Measurements from ENCODE around the gene CDH22.

The CDH22 gene

DNA sequence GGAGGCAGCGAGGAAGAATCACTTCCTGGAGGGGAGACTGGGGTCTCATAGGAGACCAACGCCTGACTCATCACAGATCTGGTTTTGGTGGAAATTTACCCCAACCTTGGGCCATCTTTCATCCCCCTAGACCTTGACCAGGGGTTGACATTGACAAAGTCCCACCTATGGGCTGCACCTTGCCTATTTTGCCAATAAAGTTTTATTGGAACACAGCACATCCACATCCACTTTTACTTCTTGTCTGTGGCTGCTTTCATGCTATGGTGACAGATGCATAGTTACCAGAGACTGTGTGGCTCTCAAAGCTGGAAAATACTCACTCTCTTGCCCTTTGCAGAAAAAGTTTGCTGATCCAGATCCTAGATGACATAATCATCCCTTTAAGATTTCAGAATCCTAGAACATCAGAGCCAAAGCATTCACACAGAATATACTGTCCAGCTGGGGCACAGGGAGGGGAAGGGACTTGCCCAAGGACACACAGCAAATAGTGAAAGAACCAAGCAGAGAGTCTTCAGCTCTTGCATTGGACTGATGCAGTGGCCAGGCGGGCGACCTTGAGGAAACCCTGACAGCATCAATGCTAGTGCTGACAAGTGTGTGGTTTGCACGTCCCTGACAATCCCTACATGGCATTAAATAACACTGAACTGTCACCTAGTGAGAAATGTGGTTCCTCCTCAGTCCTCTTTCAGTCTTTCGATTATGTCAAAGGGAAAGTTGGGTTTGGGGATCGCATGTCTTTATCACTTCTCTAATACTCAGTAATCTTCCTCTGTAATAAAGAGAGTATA lies 149.0 kb downstream of the CDH22 start:
- no peak for ATAC-seq (replicated peaks; ENCODE audit: extremely low read depth, poor library complexity, severe bottlenecking)
- Mint-ChIP-seq H3K9me3 (no peaks in the 10 kb centered on the region), H3K27me3 (peaks cover 73% of the 10 kb centered on the region)

DNA sequence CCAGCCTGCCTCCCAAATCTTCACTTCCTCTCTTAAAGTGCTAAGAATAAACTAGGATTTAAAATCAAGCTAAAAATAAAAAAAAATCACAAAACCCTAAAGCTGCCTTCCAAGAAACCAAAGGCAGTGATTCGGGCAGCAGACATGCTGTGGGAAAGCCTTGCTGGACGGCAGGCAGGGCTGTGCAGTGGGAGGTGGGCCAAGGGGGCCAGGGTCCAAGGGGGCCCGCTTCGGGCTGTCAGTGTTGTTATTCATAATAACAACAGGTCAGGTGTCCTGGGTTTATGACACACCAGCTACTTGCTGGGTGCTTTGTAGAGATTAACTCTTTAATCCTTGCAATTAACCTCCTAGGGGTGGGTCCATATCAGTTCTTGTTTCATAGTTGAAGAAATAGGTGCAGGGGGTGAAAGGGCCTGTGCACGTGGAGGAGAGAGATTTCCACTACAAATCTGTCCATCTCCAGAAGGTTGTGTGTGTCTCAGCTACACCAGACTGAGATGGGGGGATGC lies 149.8 kb downstream of the CDH22 start:
- Mint-ChIP-seq H3K36me3 (ENCODE audit: insufficient read depth) (no peaks in the 10 kb centered on the region), H3K4me3 (no peak overlapping the region), H3K4me1 (no peaks in the 10 kb centered on the region), H3K9me3 (no peaks in the 10 kb centered on the region), H3K27ac (ENCODE audit: low read depth) (no peak overlapping the region), H3K27me3 (peaks cover 67% of the 10 kb centered on the region)
- ATAC-seq (replicated peaks; ENCODE audit: extremely low read depth, poor library complexity, severe bottlenecking) (no peak), DNase-seq (ENCODE audit: low spot score in 2 of 2) (no peak)

More for the DNA sequence above, 149.0 kb downstream of the CDH22 start:
- Mint-ChIP-seq H3K4me3 (no peak overlapping the region), H3K4me1 (no peaks in the 10 kb centered on the region), H3K36me3 (ENCODE audit: insufficient read depth) (no peaks in the 10 kb centered on the region), H3K27ac (ENCODE audit: low read depth) (no peak overlapping the region)
- no peak for DNase-seq (ENCODE audit: low spot score in 2 of 2)

DNA sequence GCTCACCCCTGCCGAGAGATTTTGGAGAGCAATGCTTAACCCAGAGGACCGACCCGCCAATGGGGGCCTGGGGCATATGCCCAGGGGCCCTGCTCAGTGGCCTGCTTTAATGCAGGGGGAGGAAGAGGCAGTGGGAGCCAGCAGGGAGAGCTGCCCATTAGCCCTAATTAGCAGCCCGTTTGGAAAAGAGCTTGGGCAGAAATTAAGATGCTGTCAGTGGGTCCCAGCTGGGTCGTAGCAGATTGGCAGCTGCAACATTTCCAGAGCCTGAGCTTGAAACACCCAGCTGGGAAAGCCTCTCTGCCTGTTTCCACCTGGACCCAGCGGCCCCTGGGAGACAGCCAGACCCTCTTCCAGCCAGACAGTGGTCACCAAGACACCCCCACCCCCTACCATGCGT lies 150.7 kb downstream of the CDH22 start:
- no peak overlapping the region for H3K4me3 Mint-ChIP-seq
- H3K27me3 Mint-ChIP-seq: peaks cover 58% of the 10 kb centered on the region
- no peaks in the 10 kb centered on the region for H3K9me3 Mint-ChIP-seq
- no peaks in the 10 kb centered on the region for H3K36me3 Mint-ChIP-seq (ENCODE audit: insufficient read depth)
- no peak overlapping the region for H3K27ac Mint-ChIP-seq (ENCODE audit: low read depth)
- no peak for ATAC-seq (replicated peaks; ENCODE audit: extremely low read depth, poor library complexity, severe bottlenecking)
- no peaks in the 10 kb centered on the region for H3K4me1 Mint-ChIP-seq
- no peak for DNase-seq (ENCODE audit: low spot score in 2 of 2)

DNA sequence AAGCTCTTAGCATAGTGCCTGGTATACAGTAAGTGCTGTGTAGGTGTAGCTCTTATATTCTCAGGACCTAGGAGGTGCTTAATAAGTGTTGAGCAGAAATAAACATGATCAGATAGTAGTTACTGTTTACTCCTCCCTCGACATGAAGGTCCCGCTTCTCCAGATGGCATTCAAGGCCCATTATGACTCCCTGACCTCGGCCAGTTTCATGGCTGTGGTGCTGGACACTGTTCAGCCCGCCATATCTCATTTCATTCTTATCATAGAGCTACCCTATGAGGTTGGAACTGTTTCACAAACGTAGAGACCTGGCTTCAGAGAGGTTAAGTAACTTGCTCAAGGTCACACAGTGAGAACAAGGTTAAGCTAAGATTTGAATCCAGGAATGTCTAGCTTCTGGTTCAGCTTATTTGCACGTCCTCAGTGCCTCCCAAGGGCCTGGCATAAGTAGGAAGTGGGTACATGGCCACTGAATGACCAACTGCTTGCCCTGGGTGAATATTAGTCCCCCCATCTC lies 151.2 kb downstream of the CDH22 start:
- Mint-ChIP-seq H3K27me3 (peaks cover 53% of the 10 kb centered on the region), H3K36me3 (ENCODE audit: insufficient read depth) (no peaks in the 10 kb centered on the region), H3K27ac (ENCODE audit: low read depth) (no peak overlapping the region), H3K4me1 (no peaks in the 10 kb centered on the region), H3K4me3 (no peak overlapping the region), H3K9me3 (no peaks in the 10 kb centered on the region)
- ATAC-seq (replicated peaks; ENCODE audit: extremely low read depth, poor library complexity, severe bottlenecking): no peak
- DNase-seq (ENCODE audit: low spot score in 2 of 2): no peak

DNA sequence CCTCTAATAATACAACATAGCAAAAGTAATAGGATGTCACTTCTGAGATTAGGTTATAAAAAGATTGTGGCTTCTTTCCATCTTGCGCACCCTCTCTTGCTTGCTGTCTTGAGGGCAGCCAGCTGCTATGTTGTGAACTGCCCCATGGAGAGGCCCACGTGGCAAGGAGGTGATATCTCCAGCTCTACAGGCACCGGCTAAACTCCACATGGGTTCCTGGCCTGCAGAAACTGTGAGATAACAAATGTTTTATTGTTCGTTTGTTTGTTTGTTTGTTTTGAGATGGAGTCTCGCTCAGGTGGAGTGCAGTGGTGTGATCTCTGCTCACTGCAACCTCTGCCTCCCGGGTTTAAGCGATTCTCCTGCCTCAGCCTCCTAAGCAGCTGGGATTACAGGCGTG lies 152.2 kb downstream of the CDH22 start:
- Mint-ChIP-seq H3K9me3 (no peaks in the 10 kb centered on the region), H3K27ac (ENCODE audit: low read depth) (no peak overlapping the region), H3K4me3 (no peak overlapping the region), H3K36me3 (ENCODE audit: insufficient read depth) (no peaks in the 10 kb centered on the region), H3K4me1 (no peaks in the 10 kb centered on the region), H3K27me3 (peaks cover 47% of the 10 kb centered on the region)
- ATAC-seq (replicated peaks; ENCODE audit: extremely low read depth, poor library complexity, severe bottlenecking) (no peak), DNase-seq (ENCODE audit: low spot score in 2 of 2) (no peak)

DNA sequence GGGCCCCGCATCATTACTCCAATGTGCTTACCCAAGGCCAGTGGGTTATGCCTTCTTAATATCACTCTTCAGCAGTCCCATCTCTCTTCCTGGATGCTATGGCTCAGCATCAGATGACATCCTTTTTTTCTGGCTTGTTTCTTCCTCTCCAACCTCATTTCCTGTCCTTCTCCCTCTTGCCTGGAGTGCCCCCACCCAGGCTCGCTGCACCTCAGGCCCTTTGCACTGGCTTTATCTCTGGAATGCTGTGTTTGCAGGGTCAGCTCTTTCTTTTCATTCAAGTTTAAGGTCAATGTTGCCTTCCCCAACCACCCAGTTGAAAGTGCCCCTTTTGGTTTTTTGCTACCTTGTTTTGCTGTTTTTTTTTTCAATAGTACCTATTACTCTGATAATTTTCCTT lies 153.5 kb downstream of the CDH22 start:
- Mint-ChIP-seq H3K9me3 (no peaks in the 10 kb centered on the region), H3K4me3 (no peak overlapping the region), H3K27me3 (peaks cover 40% of the 10 kb centered on the region), H3K27ac (ENCODE audit: low read depth) (no peak overlapping the region), H3K36me3 (ENCODE audit: insufficient read depth) (no peaks in the 10 kb centered on the region), H3K4me1 (no peaks in the 10 kb centered on the region)
- no peak for ATAC-seq (replicated peaks; ENCODE audit: extremely low read depth, poor library complexity, severe bottlenecking)
- DNase-seq (ENCODE audit: low spot score in 2 of 2): no peak

DNA sequence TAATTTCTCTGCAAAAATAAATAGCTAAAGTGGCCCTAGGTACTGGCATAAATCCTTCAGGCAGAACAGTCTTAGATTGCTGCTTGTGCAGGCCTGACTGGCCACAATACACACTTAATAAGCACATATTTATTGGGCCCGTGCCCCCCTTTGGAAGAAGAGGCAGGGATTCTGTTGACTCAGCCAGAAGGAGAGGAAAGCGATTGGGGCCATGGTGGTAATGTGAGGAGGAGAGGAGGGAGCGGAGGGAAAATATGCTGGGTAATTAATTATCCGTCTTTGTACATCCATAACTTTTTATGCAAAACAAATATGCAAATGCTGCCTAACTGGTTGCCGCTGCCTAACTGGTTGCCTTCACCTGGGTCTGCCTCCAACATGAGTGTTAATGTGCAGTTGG lies 154.0 kb downstream of the CDH22 start:
- ATAC-seq (replicated peaks; ENCODE audit: extremely low read depth, poor library complexity, severe bottlenecking) (no peak), DNase-seq (ENCODE audit: low spot score in 2 of 2) (no peak)
- Mint-ChIP-seq H3K36me3 (ENCODE audit: insufficient read depth) (no peaks in the 10 kb centered on the region), H3K27me3 (peaks cover 40% of the 10 kb centered on the region), H3K9me3 (no peaks in the 10 kb centered on the region), H3K27ac (ENCODE audit: low read depth) (no peak overlapping the region), H3K4me1 (no peaks in the 10 kb centered on the region), H3K4me3 (no peak overlapping the region)

DNA sequence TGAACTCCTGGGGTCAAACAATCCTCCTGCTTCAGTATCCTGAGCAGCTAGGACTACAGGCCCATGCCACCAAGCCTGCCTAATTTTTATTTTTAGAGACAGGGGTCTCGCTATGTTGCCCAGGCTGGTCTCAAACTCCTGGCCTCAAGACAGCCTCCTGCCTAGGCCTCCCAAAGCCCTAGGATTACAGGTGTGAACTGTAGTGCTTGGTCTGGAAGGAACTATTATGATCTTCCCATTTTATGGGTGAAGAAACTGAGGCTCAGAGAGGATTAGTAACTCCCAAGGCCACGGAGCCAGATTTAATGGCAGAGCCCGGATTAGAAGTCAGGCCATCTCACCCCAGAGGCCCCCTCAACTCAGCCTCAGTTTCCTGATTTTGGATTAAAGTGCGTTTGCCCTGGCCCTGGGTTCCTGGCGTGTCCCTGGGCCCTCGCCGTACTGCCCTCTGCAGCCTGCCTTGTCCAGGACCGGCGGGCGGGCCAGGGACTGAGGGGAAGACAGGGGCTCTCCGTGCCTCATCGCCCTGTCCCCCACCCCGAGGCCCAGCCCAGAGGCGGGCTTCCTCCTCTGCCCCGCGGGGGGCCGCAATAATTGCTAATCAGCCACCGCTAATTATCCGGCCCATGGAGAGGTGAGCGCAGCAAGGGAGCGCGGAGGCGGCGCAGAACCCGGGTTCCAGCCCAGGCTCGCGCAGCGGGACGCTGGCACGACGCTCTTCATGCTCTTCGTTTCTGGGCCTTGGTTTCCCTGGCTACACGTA lies 155.3 kb downstream of the CDH22 start:
- Mint-ChIP-seq H3K36me3 (ENCODE audit: insufficient read depth) (no peaks in the 10 kb centered on the region), H3K4me3 (no peak overlapping the region), H3K27ac (ENCODE audit: low read depth) (no peak overlapping the region), H3K4me1 (no peaks in the 10 kb centered on the region), H3K9me3 (no peaks in the 10 kb centered on the region), H3K27me3 (peaks cover 30% of the 10 kb centered on the region)
- ATAC-seq (replicated peaks; ENCODE audit: extremely low read depth, poor library complexity, severe bottlenecking) (no peak), DNase-seq (ENCODE audit: low spot score in 2 of 2) (no peak)

DNA sequence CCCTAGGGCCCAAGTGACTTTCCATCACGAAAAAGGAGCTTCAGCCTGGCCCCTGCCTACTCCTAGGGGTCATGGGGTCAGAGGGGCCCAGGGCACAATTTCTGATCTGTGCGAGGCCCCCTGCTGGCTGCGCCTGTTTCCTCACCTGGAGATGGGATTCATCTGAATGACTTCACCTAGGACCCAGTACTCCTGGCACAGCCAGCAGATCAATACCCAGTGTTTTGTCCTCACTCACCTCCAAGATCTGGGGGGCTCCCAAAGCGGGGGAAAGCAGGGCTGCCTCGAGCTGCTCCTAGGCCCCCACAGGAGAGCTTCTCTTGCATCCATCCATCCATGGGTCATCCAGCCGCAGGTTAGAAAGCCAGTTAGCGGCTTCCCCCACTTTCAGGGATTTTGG lies 156.4 kb downstream of the CDH22 start:
- no peak overlapping the region for H3K27ac Mint-ChIP-seq (ENCODE audit: low read depth)
- H3K9me3 Mint-ChIP-seq: no peaks in the 10 kb centered on the region
- DNase-seq (ENCODE audit: low spot score in 2 of 2) (no peak), ATAC-seq (replicated peaks; ENCODE audit: extremely low read depth, poor library complexity, severe bottlenecking) (no peak)
- H3K4me3 Mint-ChIP-seq: no peak overlapping the region
- no peaks in the 10 kb centered on the region for H3K4me1 Mint-ChIP-seq
- H3K36me3 Mint-ChIP-seq (ENCODE audit: insufficient read depth): no peaks in the 10 kb centered on the region
- peaks cover 19% of the 10 kb centered on the region for H3K27me3 Mint-ChIP-seq

DNA sequence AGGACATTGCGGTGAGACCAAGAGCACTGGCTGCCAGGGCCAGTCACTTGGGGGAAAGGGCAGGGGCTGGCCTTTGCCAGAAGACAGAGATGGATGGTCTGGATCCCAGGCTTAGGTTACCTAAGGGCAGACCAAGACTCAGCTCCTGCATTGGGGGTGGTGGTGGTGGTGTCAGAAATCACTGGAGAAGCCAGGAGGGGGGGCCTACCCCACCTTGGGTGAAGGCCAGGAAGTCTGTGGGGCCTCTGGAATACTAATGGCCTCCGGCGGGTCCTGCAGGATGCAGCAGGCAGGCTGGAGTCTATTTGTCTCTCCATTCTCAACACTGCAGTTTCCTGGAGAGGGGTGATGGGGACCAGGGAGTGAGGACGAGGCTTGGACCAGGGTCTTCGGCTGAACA lies 157.4 kb downstream of the CDH22 start:
- Mint-ChIP-seq H3K27ac (ENCODE audit: low read depth) (no peak overlapping the region), H3K4me3 (no peak overlapping the region), H3K4me1 (no peaks in the 10 kb centered on the region), H3K9me3 (no peaks in the 10 kb centered on the region), H3K27me3 (peaks cover 16% of the 10 kb centered on the region), H3K36me3 (ENCODE audit: insufficient read depth) (no peaks in the 10 kb centered on the region)
- ATAC-seq (replicated peaks; ENCODE audit: extremely low read depth, poor library complexity, severe bottlenecking): no peak
- DNase-seq (ENCODE audit: low spot score in 2 of 2): no peak

DNA sequence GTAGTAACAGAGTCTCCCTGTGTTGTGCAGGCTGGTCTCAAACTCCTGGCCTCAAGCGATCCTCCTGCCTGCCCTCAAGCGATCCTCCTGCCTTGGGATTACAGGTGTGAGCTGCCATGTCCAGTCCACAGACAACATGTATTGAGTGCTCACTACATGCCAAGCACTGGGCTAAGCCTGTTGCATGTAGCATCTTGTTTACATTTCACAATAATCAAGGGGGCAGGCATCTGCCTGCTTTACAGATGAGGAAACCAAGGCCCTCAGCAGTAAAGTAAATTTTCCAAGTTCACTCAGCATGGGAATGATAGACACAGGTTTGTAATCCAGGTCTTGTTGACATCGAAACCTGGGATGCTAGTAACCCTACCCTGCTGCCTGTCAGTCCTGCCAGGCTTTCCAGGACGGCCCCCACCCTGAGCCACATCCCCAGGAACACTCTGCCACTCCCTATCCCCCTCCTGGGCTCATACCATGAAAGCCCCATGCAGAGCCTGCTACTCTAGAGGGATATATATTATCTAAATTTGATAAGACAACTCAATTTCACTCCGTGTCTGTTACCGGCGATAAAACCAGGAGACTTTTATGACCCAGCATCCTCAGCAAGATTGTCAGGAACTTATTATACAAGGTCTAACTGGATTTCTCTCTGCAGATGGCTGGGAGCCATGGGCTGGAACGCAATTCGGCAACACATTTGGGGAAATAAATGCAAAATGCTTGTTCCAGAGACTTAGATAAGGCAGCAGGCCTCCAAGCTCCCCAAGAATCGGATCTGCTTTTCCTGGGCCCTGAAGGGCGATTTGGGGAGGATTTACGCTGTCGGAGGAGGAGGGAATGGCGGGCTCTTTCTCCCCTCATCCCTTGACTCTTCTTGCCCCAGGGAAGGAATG lies 159.7 kb downstream of the CDH22 start:
- peaks cover 4% of the 10 kb centered on the region for H3K27me3 Mint-ChIP-seq
- ATAC-seq (replicated peaks; ENCODE audit: extremely low read depth, poor library complexity, severe bottlenecking): no peak
- H3K4me1 Mint-ChIP-seq: no peaks in the 10 kb centered on the region
- H3K27ac Mint-ChIP-seq (ENCODE audit: low read depth): no peak overlapping the region
- no peak for DNase-seq (ENCODE audit: low spot score in 2 of 2)
- H3K36me3 Mint-ChIP-seq (ENCODE audit: insufficient read depth): peaks cover 3% of the 10 kb centered on the region
- no peak overlapping the region for H3K4me3 Mint-ChIP-seq
- H3K9me3 Mint-ChIP-seq: no peaks in the 10 kb centered on the region

DNA sequence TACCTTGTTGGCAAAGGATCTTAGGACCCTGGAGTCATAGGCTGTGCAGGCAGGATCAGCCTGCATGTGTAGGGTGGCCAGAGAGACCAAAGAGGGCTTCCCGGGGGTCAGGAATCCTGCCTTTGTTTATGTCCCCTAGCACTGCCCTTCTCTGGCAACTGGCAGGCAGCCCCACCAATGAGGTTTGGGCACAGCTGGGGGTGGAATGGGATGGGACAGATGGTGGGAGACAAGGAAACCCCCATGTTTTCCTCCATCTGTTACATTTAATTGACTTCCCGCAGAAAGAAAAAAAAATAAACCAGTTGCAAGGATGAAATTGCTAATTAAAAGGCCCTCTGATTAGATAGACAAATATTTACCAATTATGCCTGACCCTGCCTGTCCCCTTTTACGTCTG lies 162.6 kb downstream of the CDH22 start:
- Mint-ChIP-seq H3K36me3 (ENCODE audit: insufficient read depth) (peaks cover 3% of the 10 kb centered on the region), H3K9me3 (no peaks in the 10 kb centered on the region), H3K4me1 (no peaks in the 10 kb centered on the region), H3K4me3 (no peak overlapping the region), H3K27ac (ENCODE audit: low read depth) (no peak overlapping the region), H3K27me3 (peaks cover 32% of the 10 kb centered on the region)
- DNase-seq (ENCODE audit: low spot score in 2 of 2) (no peak), ATAC-seq (replicated peaks; ENCODE audit: extremely low read depth, poor library complexity, severe bottlenecking) (no peak)
